IPS DF 4.7 (cell line): ENCODE data around the gene JUP.
"Not testable (repeated sequence)": the region's sequence is repeated elsewhere in the genome, so short reads cannot be mapped to it uniquely, and the experiment has no call there.

Experiments used
- DNase-seq: peaks from one replicate; pipeline ENCODE4 v3.0.0-alpha.2; 2013; ENCODE audit warnings: low spot score; ENCODE audit errors: extremely low read depth

The JUP gene

GRCh38 chr17:41781404-41782110 lies 5.0 kb downstream of the JUP start:
- DNase-seq: no peak

GRCh38 chr17:41779954-41780353 lies 6.6 kb downstream of the JUP start:
- no peak for DNase-seq

GRCh38 chr17:41777574-41778188 lies 8.8 kb downstream of the JUP start:
- DNase-seq: no peak

GRCh38 chr17:41777157-41777573 lies 9.3 kb downstream of the JUP start:
- DNase-seq: no peak

- DNase-seq: not testable (repeated sequence)
Measured at GRCh38 chr17:41776262-41776900, 10.1 kb downstream of the JUP start.

- no peak for DNase-seq
Measured at GRCh38 chr17:41775394-41776226, 10.9 kb downstream of the JUP start.

GRCh38 chr17:41773731-41774193 lies 12.7 kb downstream of the JUP start:
- no peak for DNase-seq

GRCh38 chr17:41773190-41773588 lies 13.3 kb downstream of the JUP start:
- no peak for DNase-seq

GRCh38 chr17:41772586-41773189 lies 13.8 kb downstream of the JUP start:
- no peak for DNase-seq

- DNase-seq: no peak
Measured at GRCh38 chr17:41772218-41772585, 14.3 kb downstream of the JUP start.

GRCh38 chr17:41771389-41772206 lies 14.9 kb downstream of the JUP start:
- no peak for DNase-seq

- no peak for DNase-seq
Measured at GRCh38 chr17:41769985-41770384, 16.5 kb downstream of the JUP start.

- DNase-seq: no peak
Measured at GRCh38 chr17:41769346-41769862, 17.1 kb downstream of the JUP start.

GRCh38 chr17:41768682-41769288 lies 17.7 kb downstream of the JUP start:
- no peak for DNase-seq

- no peak for DNase-seq
Measured at GRCh38 chr17:41767324-41768042, 19.0 kb downstream of the JUP start.

- DNase-seq: no peak
Measured at GRCh38 chr17:41766135-41766534, 20.4 kb downstream of the JUP start.

- no peak for DNase-seq
Measured at GRCh38 chr17:41763327-41763726, 23.2 kb downstream of the JUP start.

- no peak for DNase-seq
Measured at GRCh38 chr17:41762841-41763240, 23.7 kb downstream of the JUP start.

GRCh38 chr17:41762391-41762790 lies 24.1 kb downstream of the JUP start:
- no peak for DNase-seq
